NT2/D1 (cell line): ENCODE measurements around the gene TP53TG5.

Experiments used
- SUZ12 ChIP-seq: IDR thresholded peaks from 2 replicates; pipeline ENCODE4 v1.6.1; 2011; ENCODE audit not compliant: insufficient read length, insufficient read depth; ENCODE audit errors: extremely low read depth
- YY1 ChIP-seq: IDR thresholded peaks from 2 replicates; pipeline ENCODE4 v1.6.1; 2011; ENCODE audit not compliant: insufficient read length, insufficient read depth

GRCh38 chr20:45338121-45339030 is 39.7 kb downstream of the TP53TG5 start:
- no peak for TF ChIP-seq YY1
- TF ChIP-seq SUZ12, result no peak
